ENCODE measurements around the gene CGREF1. TPM values are rescaled to one million over a fixed set of nuclear protein-coding genes. Genes with fewer than 3 reads are reported as not detected.
A peak's percentile ranks its signal among the peaks of the same experiment; 100 is the strongest.

CGREF1 gene
- total and polyA plus RNA-seq, 2 donors (not counting 3 experiments of a cell fraction or from before 2014, with no cell fraction given): 2.9 to 5.8 TPM

- Histone ChIP-seq H2AFZ (ENCODE audit: low read depth, low read length) (peak overlapping the region; percentile 81), H3K9ac (replicated peaks; ENCODE audit: extremely low read depth, insufficient read depth, low read length) (no peak overlapping the region), H3K36me3 (ENCODE audit: control insufficient read depth in 2 of 2, extremely low read depth in 1 of 2, insufficient read depth in 2 of 2, low read length in 2 of 2) (peaks cover 6 to 27% of the 10 kb centered on the region in 2 experiments), H4K20me1 (replicated peaks; ENCODE audit: control insufficient read depth, extremely low read depth, insufficient read depth, low read length) (no peaks in the 10 kb centered on the region), H3K4me1 (ENCODE audit: control insufficient read depth, extremely low read depth, insufficient read depth, low read length) (peaks cover 10% of the 10 kb centered on the region), H3K27ac (ENCODE audit: insufficient read depth, low read depth, low read length) (no peak overlapping the region), H3K27me3 (ENCODE audit: control insufficient read depth in 2 of 2, insufficient read depth in 2 of 2, low read length in 2 of 2) (no peaks in the 10 kb centered on the region), H3K4me2 (ENCODE audit: insufficient read depth, low read length) (no peak overlapping the region), H3K9me3 (replicated peaks; ENCODE audit: control insufficient read depth, insufficient read depth, low read length) (no peaks in the 10 kb centered on the region), H3K9me1 (replicated peaks; ENCODE audit: control insufficient read depth, extremely low read depth, insufficient read depth, low read length) (no peaks in the 10 kb centered on the region), H3K4me3 (replicated peaks in 1 of 3; ENCODE audit: insufficient read depth in 1 of 3, low read depth in 1 of 3, low read length in 3 of 3) (no peak overlapping the region), H3K79me2 (ENCODE audit: control insufficient read depth, insufficient read depth, low read length) (peaks cover 18% of the 10 kb centered on the region)
- intact Hi-C loops (cut with micrococcal nuclease): loop anchor here (1.0 kb wide), 4 partner anchors 12 to 84 kb away; partner anchors contain the start of genes ABHD1, AGBL5, ATRAID and KHK
- no TSS peak for BruUV-seq (replicated peaks)
- TF ChIP-seq POLR2AphosphoS5 (IDR thresholded peaks at IDR 0.05; ENCODE audit: insufficient read depth, low read depth, low read length) (no peak), EZH2 (IDR thresholded peaks at IDR 0.05; ENCODE audit: borderline replicate concordance, low read depth, low read length, severe bottlenecking) (no peak), MYC (IDR thresholded peaks at IDR 0.05; ENCODE audit: low read depth, low read length) (no peak), CTCF (IDR thresholded peaks at IDR 0.05; ENCODE audit: extremely low read depth in 1 of 2, insufficient read depth in 1 of 2, low read depth in 1 of 2, low read length in 2 of 2) (no peak), GATA2 (IDR thresholded peaks at IDR 0.05; ENCODE audit: insufficient read depth, insufficient read length, low read depth, low read length) (no peak), POLR2A (IDR thresholded peaks at IDR 0.05; ENCODE audit: low read depth, low read length) (no peak), MAX (IDR thresholded peaks at IDR 0.05; ENCODE audit: insufficient read depth, insufficient read length) (no peak), FOS (IDR thresholded peaks at IDR 0.05; ENCODE audit: borderline replicate concordance, insufficient read depth, low read length) (no peak), JUN (IDR thresholded peaks at IDR 0.05; ENCODE audit: borderline replicate concordance, insufficient read depth, insufficient read length, low read depth) (no peak)
- ChIA-PET CTCF (interaction anchor here (0.9 to 2.1 kb wide), 7 partner anchors 11 to 168 kb away, joined by 3 to 14 read pairs (median 10); partner anchors contain the start of genes ABHD1, KHK and TRIM54), POLR2A (interaction anchor here (1.5 to 1.9 kb wide), 2 partner anchors 11 to 85 kb away, joined by 3 to 7 read pairs; partner anchors contain the start of gene ABHD1)
- dilution Hi-C loops (cut with MboI; ENCODE audit: extremely low pct_ligation_motif_present, low sequenced_read_pairs): no loop called here
- FAIRE-seq: no peak
- no peak for DNase-seq (ENCODE audit: low read depth, low spot score)
These were observed 16.0 kb upstream of the CGREF1 start for GRCh38 chr2:27134781-27135477.

All from endothelial cell of umbilical vein (primary cell).